ENCODE measurements around the gene MED8.
A peak's percentile ranks its signal among the peaks of the same experiment; 100 is the strongest.

MED8 gene

GRCh38 chr1:43389326-43390313 lies at the start of gene MED8, which contains the start of gene SZT2:
TSS of gene MED8 (minus strand) at chr1:43389800. CDS start at chr1:43389764, 36 bp downstream.
TSS of gene SZT2 (plus strand) at chr1:43389899. CDS start at chr1:43389969, 70 bp downstream.
- DNase-seq = peak; percentile 90

- DNase-seq = no peak
Observed at GRCh38 chr1:43438953-43439581, 49.5 kb upstream of the MED8 start.

GRCh38 chr1:43438576-43438952 lies 49.0 kb upstream of the MED8 start:
- DNase-seq = no peak

- no peak for DNase-seq
Observed at GRCh38 chr1:43438006-43438405, 48.4 kb upstream of the MED8 start.

- no peak for DNase-seq
Observed at GRCh38 chr1:43437031-43437973, 47.7 kb upstream of the MED8 start.

- DNase-seq = no peak
Observed at GRCh38 chr1:43436371-43436770, 46.8 kb upstream of the MED8 start.

- no peak for DNase-seq
Observed at GRCh38 chr1:43435146-43436145, 45.8 kb upstream of the MED8 start.

- DNase-seq = no peak
Observed at GRCh38 chr1:43434256-43434655, 44.7 kb upstream of the MED8 start.

- no peak for DNase-seq
Observed at GRCh38 chr1:43432907-43433306, 43.3 kb upstream of the MED8 start.

GRCh38 chr1:43432171-43432860 lies 42.7 kb upstream of the MED8 start:
- DNase-seq = no peak

GRCh38 chr1:43431676-43432075 lies 42.1 kb upstream of the MED8 start:
- DNase-seq = no peak

- no peak for DNase-seq
Observed at GRCh38 chr1:43430831-43431230, 41.2 kb upstream of the MED8 start.

- DNase-seq = no peak
Observed at GRCh38 chr1:43427941-43428340, 38.3 kb upstream of the MED8 start.

GRCh38 chr1:43427524-43427923 lies 37.9 kb upstream of the MED8 start:
- no peak for DNase-seq

GRCh38 chr1:43426221-43426620 lies 36.6 kb upstream of the MED8 start:
- no peak for DNase-seq

- no peak for DNase-seq
Observed at GRCh38 chr1:43425045-43425444, 35.4 kb upstream of the MED8 start.

GRCh38 chr1:43423672-43424550 lies 34.3 kb upstream of the MED8 start:
- DNase-seq = no peak

- DNase-seq = no peak
Observed at GRCh38 chr1:43422995-43423671, 33.5 kb upstream of the MED8 start.
